ENCODE measurements around the gene PITPNB. TPM values are rescaled to one million over a fixed set of nuclear protein-coding genes. Genes with fewer than 3 reads are reported as not detected.

PITPNB gene
- total and polyA plus RNA-seq, 11 donors = 13.6 to 84.7 (median 46.7) TPM

DNA sequence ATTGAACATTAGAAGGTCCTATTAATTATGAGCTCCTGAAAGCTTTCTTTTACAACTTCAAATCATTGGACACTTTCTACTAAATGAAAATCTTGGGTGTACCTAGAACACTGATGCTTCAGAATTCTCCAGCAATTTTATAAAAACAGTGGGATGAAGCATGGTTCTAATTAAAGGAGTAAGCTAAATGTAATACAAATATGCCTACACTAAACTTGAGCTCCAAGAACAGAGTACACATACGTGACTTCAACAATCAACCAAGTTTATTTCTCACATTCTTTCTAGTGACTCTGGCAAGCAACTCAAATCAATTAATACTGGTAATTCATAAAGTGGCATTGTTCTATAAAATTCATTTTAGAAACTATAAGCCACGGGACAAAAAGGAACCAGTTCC, 55.5 kb downstream of the PITPNB start:
- H3K27me3 ChIP-seq = no peaks in the 10 kb centered on the region
- no peak overlapping the region for H3K4me3 ChIP-seq
- H3K36me3 ChIP-seq = peaks cover 0 to 41% (median 21%) of the 10 kb centered on the region in 9 donors
- intact Hi-C loops (cut with DNase I) = no loop called here
- H3K9me3 ChIP-seq = no peaks in the 10 kb centered on the region
- 83 to 88% (median 85%) methylated on average over 2 of the region's 2 CpGs for WGBS, 4 donors
- H3K4me1 ChIP-seq = peaks cover 6 to 67% (median 43%) of the 10 kb centered on the region in 12 donors
- no peak for TF ChIP-seq POLR2A (IDR thresholded peaks at IDR 0.05)
- TF ChIP-seq, protein P1, sequence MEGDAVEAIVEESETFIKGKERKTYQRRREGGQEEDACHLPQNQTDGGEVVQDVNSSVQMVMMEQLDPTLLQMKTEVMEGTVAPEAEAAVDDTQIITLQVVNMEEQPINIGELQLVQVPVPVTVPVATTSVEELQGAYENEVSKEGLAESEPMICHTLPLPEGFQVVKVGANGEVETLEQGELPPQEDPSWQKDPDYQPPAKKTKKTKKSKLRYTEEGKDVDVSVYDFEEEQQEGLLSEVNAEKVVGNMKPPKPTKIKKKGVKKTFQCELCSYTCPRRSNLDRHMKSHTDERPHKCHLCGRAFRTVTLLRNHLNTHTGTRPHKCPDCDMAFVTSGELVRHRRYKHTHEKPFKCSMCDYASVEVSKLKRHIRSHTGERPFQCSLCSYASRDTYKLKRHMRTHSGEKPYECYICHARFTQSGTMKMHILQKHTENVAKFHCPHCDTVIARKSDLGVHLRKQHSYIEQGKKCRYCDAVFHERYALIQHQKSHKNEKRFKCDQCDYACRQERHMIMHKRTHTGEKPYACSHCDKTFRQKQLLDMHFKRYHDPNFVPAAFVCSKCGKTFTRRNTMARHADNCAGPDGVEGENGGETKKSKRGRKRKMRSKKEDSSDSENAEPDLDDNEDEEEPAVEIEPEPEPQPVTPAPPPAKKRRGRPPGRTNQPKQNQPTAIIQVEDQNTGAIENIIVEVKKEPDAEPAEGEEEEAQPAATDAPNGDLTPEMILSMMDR (IDR thresholded peaks at IDR 0.05) = no peak
- no peak for ATAC-seq
- peak overlapping the region in 1 of 12 donors; percentile 86 for H3K27ac ChIP-seq
- no peak for DNase-seq

DNA sequence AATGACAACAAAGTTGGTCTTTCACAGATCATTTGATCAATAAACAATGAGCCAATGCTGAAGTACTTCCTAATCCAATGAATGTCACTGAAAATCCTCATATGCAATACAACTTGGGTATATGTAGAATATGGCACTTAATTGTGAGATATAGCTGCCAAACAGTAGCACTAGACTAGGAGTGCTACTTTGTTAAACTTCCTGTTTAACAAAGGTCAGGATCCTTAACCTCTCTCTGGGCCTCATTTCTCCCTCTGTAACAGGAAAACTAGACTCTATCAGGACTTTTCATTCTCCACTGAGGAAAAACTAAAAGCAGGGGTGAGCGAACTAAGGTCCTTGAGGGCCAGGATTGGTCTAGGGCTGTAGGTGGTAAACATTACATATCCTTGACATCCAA, 56.1 kb downstream of the PITPNB start:
- intact Hi-C loops (cut with DNase I) = no loop called here
- Histone ChIP-seq H3K4me1 (peaks cover 6 to 63% (median 38%) of the 10 kb centered on the region in 12 donors), H3K36me3 (peaks cover 0 to 46% (median 26%) of the 10 kb centered on the region in 9 donors)

DNA sequence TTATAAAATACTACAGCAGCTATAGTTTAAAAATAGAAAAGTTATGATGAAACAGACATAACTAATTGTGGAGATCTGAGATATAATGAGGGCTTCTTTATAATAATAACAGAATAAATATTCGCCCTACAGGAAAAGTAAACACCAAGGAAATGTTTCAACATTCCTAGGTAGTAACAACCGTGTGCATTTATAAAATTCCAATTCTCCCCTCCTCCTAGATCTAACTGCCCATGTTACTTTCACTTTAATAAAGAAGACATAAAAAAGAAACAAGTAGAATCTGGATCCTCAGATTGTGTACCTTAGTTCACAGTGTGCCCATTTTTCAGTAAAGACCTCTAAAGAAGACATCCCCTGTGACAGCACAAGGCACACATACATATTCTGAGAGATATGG, 59.7 kb downstream of the PITPNB start:
- Histone ChIP-seq H3K9me3 (no peaks in the 10 kb centered on the region), H3K4me3 (no peak overlapping the region), H3K36me3 (peaks cover 0 to 80% (median 62%) of the 10 kb centered on the region in 9 donors), H3K27me3 (no peaks in the 10 kb centered on the region), H3K27ac (peak overlapping the region in 1 of 12 donors; percentile 72), H3K4me1 (peaks cover 0 to 41% (median 11%) of the 10 kb centered on the region in 12 donors)
- WGBS, 4 donors = 41 to 62% (median 59%) methylated on average over 2 of the region's 2 CpGs
- DNase-seq (no peak), ATAC-seq (no peak)
- no peak for TF ChIP-seq POLR2A (IDR thresholded peaks at IDR 0.05)
- TF ChIP-seq, protein P1 (IDR thresholded peaks at IDR 0.05) = no peak
- intact Hi-C loops (cut with DNase I) = no loop called here

More for the DNA sequence above, 56.1 kb downstream of the PITPNB start:
- TF ChIP-seq POLR2A (IDR thresholded peaks at IDR 0.05) = no peak
- TF ChIP-seq, protein P1 (IDR thresholded peaks at IDR 0.05) = no peak
- 81 to 85% (median 82%) methylated on average over 1 of the region's 1 CpG for WGBS, 4 donors
- Histone ChIP-seq H3K4me3 (no peak overlapping the region), H3K9me3 (no peaks in the 10 kb centered on the region), H3K27ac (peak overlapping the region in 1 of 12 donors; percentile 86), H3K27me3 (no peaks in the 10 kb centered on the region)
- DNase-seq (no peak), ATAC-seq (no peak)

DNA sequence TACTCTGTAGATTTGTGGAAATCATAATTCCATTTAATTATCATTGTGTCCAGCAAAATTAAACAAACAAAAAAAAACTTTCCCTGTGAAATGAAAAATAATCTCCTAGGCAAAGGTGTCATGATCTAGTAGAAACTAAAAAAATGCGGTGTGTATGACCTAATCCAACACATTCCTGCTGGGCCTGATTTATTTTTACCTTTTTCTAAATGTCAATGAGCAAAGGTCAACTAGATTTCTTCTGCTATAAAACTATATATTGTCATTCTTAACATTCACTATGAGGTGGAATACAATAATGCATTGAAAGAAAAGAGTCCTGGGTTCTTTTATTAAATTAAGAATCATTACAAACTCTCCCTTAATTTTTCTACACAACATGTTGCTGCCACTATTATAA, 60.4 kb downstream of the PITPNB start:
- ATAC-seq (no peak), DNase-seq (no peak)
- WGBS, 4 donors = 93 to 100% (median 96%) methylated on average over 1 of the region's 1 CpG
- peaks cover 0 to 35% (median 13%) of the 10 kb centered on the region in 12 donors for H3K4me1 ChIP-seq
- intact Hi-C loops (cut with DNase I) = no loop called here
- H3K27me3 ChIP-seq = no peaks in the 10 kb centered on the region
- H3K36me3 ChIP-seq = peaks cover 0 to 85% (median 69%) of the 10 kb centered on the region in 9 donors
- H3K9me3 ChIP-seq = no peaks in the 10 kb centered on the region
- no peak for TF ChIP-seq POLR2A (IDR thresholded peaks at IDR 0.05)
- TF ChIP-seq, protein P1 (IDR thresholded peaks at IDR 0.05) = no peak
- H3K4me3 ChIP-seq = no peak overlapping the region
- peak overlapping the region in 1 of 12 donors; percentile 72 for H3K27ac ChIP-seq
